Mesangial cell (primary cell): ENCODE results near the gene SAPCD1. TPM values are rescaled to one million over a fixed set of nuclear protein-coding genes. Genes with fewer than 3 reads are reported as not detected.

Source experiments
- total RNA-seq: library from RNA; depleted of rRNA; stranded (reverse); fragments of >200 nt; gene quantifications from 2 replicates; pipeline ENCODE4 v1.2.3, GENCODE V29; 2015

SAPCD1 gene
- 1.0 and 5.7 TPM in 2 replicates for total RNA-seq

DNA sequence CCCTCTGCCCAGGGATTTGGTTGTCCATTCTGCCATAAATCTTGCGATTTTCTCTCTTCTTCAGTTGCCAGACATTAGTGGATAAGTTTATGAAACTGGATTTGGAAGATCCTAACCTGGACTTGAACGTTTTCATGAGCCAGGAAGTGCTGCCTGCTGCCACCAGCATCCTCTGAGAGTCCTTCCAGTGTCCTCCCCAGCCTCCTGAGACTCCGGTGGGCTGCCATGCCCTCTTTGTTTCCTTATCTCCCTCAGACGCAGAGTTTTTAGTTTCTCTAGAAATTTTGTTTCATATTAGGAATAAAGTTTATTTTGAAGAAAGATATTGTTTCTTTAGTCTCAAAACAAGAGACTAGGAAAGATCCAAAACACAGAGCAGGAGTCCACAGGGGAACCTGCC lies at the start of gene SAPCD1:
Gene SAPCD1 (plus strand): TSS at position 301 of the 400 bp plus-strand sequence. CDS start 399 bp downstream, outside the sequence.

DNA sequence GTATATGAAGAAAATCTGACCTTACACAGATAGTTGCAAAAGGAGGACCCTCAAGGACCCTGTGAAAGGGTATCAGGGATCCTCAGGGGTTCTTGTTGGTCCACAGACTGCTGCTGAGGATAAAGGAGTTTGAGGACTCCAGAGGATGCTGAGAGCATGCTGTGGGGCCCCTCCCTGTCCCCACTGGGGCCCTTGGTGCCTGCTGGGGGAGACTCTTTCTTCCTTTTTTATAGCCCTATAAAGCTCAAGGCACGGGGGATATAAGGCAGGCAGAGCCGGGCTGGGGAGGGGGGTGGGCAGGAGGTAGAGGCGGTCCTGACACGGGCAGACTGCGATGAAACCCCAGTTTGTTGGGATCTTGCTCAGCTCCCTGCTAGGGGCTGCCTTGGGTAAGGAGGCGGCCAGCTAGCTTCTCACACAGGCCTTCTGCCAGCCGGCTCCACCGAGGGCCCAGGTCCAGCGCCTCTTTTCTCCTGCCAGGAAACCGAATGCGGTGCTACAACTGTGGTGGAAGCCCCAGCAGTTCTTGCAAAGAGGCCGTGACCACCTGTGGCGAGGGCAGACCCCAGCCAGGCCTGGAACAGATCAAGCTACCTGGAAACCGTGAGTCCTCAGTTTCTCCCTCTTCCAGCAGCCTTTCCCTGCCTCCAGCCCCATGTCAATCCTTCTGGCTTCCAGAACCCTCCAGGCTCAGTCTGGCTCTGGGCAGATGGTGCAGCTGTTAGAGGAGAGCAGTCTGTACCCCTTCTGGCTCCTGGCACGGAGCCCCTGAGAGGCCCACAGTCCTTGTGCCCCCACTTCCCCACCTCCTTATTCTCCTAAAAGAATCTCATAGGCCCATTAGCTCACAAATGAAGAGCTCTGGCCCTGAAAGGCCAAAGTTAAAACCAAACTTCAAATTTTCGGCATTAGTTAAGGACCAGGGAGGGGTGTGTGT lies 47.2 kb upstream of the SAPCD1 start, which contains the start of gene LY6G6D:
Gene LY6G6D (plus strand): TSS at position 327 of the 937 bp plus-strand sequence. CDS start 8 bp downstream, at position 335.

DNA sequence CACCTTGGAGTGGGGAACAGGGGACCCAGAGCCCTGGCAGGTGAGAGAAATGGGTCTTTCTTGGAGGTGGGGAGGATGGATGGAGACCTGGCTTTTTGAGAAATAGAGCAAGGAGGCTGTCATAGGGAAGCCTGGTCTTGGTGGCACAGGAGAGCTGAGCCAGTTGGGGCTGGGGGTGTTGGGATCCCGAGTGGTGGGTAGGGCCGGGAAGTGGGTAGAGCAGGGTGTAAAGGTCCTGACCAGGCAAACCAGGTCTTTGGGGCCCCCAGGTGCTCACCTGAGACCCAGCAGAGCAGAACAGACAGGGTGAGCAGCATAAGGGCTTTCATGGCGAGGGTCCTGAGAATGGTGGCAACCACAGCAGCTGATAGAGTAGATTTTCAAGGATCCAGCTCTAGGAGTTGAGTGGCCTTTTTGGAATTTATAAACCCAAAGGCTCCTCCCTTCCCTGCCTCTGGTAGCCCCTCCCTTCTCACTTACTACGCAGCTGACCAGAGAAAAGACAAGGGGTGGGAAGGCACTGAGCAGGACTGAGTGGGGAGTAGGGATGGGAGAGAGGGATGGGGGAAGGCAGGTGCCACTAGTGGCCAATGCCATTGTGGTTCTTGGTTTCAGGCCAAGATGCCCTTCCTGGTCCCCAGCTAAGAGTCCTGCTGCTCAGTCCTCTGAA lies 41.0 kb upstream of the SAPCD1 start, which contains the start of gene LY6G6C:
Gene LY6G6C (minus strand): TSS at position 396 of the 670 bp plus-strand sequence. CDS start 67 bp downstream, at position 329.

DNA sequence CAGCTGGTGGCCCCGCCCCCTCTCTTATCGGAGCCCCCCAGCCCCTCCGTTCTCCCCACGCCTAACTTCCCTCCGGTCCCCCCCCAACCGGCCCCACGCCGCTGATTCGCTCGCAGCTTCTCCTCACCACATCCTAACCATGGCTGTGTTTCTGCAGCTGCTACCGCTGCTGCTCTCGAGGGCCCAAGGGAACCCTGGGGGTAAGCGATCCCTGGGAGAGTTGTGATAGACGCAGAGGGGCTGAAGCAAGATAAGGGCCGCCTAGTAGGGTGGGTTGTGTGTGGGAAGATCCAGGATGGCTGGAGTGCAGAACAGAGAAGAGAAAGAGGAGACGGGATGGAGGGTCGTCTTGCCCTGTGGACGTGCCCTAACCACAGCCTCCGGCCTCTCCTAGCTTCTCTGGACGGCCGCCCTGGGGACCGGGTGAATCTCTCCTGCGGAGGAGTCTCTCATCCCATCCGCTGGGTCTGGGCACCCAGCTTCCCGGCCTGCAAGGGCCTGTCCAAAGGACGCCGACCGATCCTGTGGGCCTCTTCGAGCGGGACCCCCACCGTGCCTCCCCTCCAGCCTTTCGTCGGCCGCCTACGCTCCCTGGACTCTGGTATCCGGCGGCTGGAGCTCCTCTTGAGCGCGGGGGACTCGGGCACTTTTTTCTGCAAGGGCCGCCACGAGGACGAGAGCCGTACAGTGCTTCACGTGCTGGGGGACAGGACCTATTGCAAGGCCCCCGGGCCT lies 39.0 kb upstream of the SAPCD1 start, which contains the start of gene MPIG6B:
Gene MPIG6B (plus strand): TSS at position 129 of the 735 bp plus-strand sequence. CDS start 11 bp downstream, at position 140.

DNA sequence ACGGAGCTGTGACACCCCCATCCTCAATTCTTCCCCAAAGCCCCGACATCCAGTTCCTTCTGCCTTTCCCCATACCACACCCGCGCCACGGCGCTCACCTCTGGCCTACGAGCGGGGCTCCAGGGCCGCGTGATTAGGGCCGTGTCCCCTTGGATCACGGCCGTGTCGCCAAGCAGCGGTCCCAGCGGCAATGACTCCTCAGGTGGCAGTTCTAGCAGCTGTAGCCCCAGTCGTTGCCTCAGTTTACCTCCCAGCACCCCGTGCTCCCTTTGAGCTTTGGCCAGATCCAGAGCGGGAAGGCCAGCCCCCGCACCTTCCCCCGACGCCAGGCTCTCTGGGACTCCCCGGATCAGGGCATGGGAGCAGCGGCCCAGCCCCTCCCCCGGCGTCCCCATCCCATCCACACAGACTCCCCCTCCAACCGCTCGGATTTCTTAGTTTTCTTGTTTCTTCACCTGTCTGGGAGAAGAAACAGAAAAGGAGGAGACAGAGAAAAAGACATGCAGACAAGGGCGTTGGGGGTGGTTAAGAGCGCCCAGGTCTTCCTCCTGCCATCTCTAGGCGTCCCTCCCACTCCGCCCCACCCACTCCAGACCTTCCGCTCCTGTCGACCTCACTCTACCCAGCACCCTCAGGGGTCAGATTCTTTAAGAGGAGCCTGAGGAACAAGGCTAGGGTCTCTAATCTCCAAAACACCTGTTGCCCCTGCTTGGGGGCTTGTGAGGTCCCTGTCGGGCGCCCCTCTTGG lies 33.5 kb upstream of the SAPCD1 start, which contains the start of gene DDAH2:
Gene DDAH2 (minus strand): TSS at position 533 of the 748 bp plus-strand sequence. CDS start 138 bp downstream, at position 395.

DNA sequence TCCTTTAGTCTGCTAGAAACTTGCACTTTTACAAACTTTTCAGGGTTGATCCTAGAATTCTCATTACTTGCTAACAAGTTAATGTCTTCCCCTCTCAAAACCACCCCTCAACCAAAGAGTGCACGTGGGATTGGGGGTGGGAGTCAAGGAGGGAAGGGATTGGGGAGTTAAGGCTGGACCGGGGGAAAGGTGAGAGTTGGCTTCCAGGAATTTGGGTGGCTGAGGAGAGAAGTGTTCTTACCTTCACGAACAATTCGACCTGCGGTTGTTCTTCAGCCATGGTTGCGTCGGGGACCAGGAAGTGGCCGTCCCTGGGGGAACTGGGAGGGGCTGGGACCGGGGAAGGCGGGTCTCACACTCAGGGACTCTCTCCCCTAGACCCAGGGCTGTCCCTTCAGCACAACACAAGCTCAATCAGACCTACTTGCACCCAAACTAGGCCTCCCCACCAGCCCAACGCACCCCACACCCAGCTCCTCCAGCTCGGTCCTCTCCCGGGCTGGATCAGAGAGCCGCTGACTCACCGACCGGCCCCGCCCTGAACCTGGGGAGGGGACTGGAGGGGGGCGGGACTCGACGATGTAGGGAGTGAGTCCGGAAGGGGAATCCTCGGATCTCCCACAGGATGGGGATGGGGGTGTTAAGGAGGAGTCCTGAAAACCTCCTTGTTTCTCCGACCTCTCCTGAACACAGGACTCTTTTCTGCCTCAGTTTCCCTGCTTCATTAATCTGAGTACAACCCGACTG lies 26.3 kb upstream of the SAPCD1 start, which contains the start of gene CLIC1:
Gene CLIC1 (minus strand): TSS at position 510 of the 747 bp plus-strand sequence. CDS start 230 bp downstream, at position 280.

DNA sequence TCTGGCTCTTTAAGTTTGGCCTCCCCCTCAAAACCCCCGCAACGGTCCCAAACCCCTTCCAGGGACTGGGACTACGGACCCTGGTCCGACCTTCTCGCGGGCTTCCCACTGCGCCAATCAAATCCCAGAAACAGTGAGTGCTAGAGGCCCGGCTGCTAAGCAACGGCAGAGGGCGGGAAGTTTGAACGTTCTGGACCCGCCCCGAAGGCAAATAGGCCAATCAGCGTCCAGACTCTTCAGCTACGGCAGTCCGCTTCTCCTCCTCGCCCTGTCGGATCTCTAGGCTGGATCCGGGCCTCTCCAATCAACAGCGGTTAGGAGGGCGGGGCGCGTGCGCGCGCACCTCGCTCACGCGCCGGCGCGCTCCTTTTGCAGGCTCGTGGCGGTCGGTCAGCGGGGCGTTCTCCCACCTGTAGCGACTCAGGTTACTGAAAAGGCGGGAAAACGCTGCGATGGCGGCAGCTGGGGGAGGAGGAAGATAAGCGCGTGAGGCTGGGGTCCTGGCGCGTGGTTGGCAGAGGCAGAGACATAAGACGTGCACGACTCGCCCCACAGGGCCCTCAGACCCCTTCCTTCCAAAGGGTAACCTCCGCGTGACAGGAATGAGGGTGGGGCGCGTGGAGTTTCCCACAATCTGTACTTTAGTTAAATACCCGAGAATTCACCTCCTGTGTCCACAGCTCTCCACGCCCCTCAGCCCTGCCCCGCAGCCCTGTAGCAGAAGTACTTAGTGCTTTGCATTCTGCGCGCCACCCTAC lies 22.6 kb upstream of the SAPCD1 start, which contains the start of gene MSH5:
Gene MSH5 (plus strand): TSS at position 367 of the 758 bp plus-strand sequence. CDS start 462 bp downstream, outside the sequence.

DNA sequence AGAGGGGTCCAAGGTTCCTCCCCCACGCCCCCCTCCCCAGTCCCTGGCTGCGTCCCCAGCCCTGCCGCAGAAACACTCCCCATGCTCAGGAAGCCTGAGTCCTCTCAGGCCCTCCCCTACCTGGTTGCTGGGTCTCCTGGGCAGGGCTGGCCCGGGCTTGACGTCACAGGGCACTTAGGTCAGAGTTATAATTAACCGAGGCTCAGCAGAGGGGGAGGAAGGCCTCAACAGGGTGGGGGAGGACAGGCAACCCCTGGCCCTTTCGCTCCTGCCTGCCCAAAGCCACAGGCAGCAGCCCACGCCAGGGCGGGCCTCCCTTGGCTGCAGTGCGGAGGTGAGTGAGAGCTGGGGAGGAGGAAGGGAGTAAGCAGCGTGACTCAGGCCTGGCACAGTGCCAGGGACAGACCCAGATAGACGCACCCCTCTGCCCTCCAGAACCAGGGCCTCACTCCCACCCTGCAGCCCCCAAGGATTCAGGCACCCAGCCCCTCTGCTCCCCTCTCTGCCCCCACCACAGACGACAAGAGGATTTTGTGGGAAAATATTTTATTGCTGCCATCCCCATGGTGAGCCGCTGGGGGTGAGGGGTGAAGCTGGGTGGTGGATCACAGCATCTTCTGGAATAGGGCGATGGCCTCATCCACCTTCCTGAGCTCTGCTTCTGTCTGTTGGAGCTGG lies 14.7 kb downstream of the SAPCD1 start, which contains the start of gene VWA7:
Gene VWA7 (minus strand): TSS at position 340 of the 678 bp plus-strand sequence. CDS start 549 bp downstream, outside the sequence.

DNA sequence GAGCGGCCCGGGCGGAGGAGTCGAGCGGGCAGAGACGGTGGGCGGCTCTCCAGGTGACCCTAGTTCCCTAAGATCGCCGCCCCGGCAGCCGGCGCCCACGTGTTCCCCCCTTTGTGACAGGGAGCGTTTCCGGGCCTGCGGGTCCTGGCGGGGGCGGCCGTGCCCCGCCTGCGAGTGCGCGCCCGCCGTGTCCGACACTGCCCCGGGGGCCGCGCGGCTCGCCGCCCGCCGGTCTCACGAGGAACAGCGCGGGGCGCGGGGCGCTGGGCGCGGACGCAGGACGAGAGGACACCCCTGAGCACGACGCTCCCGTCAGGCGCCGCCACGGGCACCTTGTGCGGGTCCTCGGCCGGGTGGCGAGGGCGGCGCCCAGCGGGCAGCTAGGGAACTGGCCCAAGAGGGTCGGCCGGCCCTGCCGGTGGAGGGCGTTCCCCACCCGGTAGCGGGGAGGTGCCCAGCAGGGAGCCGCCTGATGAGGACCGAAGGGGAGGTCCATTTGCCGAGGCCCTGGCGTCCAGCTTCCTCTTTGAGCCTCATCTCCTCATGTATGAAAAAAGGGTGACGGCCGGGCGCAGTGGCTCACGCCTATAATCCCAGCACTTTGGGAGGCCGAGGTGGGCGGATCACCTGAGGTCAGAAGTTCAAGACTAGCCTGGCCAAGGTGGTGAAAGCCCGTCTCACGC lies 33.3 kb downstream of the SAPCD1 start, which contains the start of gene VARS1:
Gene VARS1 (minus strand): TSS at position 137 of the 683 bp plus-strand sequence. CDS start 535 bp downstream, outside the sequence.

DNA sequence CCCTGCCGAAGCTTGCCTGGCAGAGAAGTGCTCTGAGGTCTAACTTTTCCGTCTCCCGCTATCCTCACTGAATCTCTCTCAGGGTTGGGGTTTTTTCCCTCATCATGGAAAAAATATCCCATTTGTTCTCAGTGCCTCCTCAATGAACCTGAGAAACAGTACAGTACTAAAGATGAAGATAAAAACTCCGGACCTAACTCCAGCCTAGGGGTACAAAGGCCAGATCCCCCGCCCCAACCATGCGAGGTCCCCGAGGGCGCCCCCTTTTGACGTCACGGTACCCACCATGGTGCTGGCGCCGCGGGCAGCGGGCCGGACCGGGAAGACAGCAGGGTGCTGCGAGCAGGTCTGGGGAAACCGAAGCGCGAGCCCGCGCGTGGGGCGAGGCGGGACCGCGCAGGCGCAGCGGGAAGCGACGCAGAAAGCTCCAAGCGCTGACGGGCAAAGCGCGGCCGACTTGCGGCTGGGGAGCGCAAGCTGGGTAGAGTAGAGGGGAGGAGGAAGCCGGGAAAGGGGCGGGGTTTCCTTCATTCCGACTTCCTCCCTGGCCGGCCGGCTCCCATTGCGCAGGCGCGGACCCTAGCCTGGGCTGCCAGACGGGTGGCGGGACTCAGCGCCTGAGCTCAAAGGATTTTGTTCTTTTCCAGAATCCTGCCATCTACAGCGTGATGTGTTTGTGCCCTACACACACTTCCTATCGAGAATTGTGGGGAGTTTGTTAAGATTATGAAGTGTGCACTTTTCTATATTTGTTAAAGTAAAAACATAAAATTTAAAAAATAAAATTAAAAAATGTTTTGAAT lies 44.2 kb downstream of the SAPCD1 start, which contains the start of gene LSM2:
Gene LSM2 (minus strand): TSS at position 497 of the 803 bp plus-strand sequence. CDS start 209 bp downstream, at position 288.

Other genes starting within 250 kb of the SAPCD1 start
- gene MCCD1, start 233.7 kb upstream of the SAPCD1 start, total RNA-seq: not detected in 2 replicates
- 416 and 449 TPM in 2 replicates for gene DDX39B, start 220.7 kb upstream of the SAPCD1 start, total RNA-seq
- 0.63 and 0.98 TPM in 2 replicates for gene ATP6V1G2, start 216.0 kb upstream of the SAPCD1 start, total RNA-seq
- gene NFKBIL1, start 215.0 kb upstream of the SAPCD1 start, total RNA-seq: 15.2 and 45.0 TPM in 2 replicates
- not detected in 2 replicates for gene LTA, start 190.4 kb upstream of the SAPCD1 start, total RNA-seq
- 1.3 and 5.7 TPM in 2 replicates for gene TNF, start 187.1 kb upstream of the SAPCD1 start, total RNA-seq
- 1.3 and 2.0 TPM in 2 replicates for gene LTB, start 180.2 kb upstream of the SAPCD1 start, total RNA-seq
- gene LST1, start 176.4 kb upstream of the SAPCD1 start, total RNA-seq: not detected in 2 replicates
- not detected in 2 replicates for gene NCR3, start 169.7 kb upstream of the SAPCD1 start, total RNA-seq
- not detected in 2 replicates for gene AIF1, start 147.4 kb upstream of the SAPCD1 start, total RNA-seq
- 145 and 181 TPM in 2 replicates for gene PRRC2A, start 141.9 kb upstream of the SAPCD1 start, total RNA-seq
- 343 and 397 TPM in 2 replicates for gene BAG6, start 110.0 kb upstream of the SAPCD1 start, total RNA-seq
- gene APOM, start 106.8 kb upstream of the SAPCD1 start, total RNA-seq: 2.8 and 5.2 TPM in 2 replicates
- 13.0 and 16.7 TPM in 2 replicates for gene C6orf47, start 101.9 kb upstream of the SAPCD1 start, total RNA-seq
- 10.1 and 12.8 TPM in 2 replicates for gene GPANK1, start 97.7 kb upstream of the SAPCD1 start, total RNA-seq
- gene CSNK2B, start 96.6 kb upstream of the SAPCD1 start, total RNA-seq: 302 and 333 TPM in 2 replicates
- gene LY6G5B, start 92.7 kb upstream of the SAPCD1 start, total RNA-seq: 1.3 and 2.3 TPM in 2 replicates
- 0.65 TPM in 1 of 2 replicates, not detected in the other for gene LY6G5C, start 81.6 kb upstream of the SAPCD1 start, total RNA-seq
- 31.6 and 46.3 TPM in 2 replicates for gene ABHD16A, start 59.3 kb upstream of the SAPCD1 start, total RNA-seq
- not detected in 2 replicates for gene LY6G6F, start 55.8 kb upstream of the SAPCD1 start, total RNA-seq
- gene LY6G6D, start 47.3 kb upstream of the SAPCD1 start, total RNA-seq: not detected in 2 replicates
- gene LY6G6C, start 40.9 kb upstream of the SAPCD1 start, total RNA-seq: not detected in 2 replicates
- not detected in 2 replicates for gene MPIG6B, start 39.3 kb upstream of the SAPCD1 start, total RNA-seq
- gene DDAH2, start 33.4 kb upstream of the SAPCD1 start, total RNA-seq: 38.1 and 92.2 TPM in 2 replicates
- 577 and 1,120 TPM in 2 replicates for gene CLIC1, start 26.1 kb upstream of the SAPCD1 start, total RNA-seq
- gene MSH5, start 22.7 kb upstream of the SAPCD1 start, total RNA-seq: 9.3 and 17.6 TPM in 2 replicates
- 0.81 and 9.8 TPM in 2 replicates for gene VWA7, start 14.7 kb downstream of the SAPCD1 start, total RNA-seq
- gene VARS1, start 33.1 kb downstream of the SAPCD1 start, total RNA-seq: 85.2 and 165 TPM in 2 replicates
- gene LSM2, start 44.3 kb downstream of the SAPCD1 start, total RNA-seq: 71.0 and 128 TPM in 2 replicates
- gene HSPA1L, start 52.6 kb downstream of the SAPCD1 start, total RNA-seq: 0.16 and 0.76 TPM in 2 replicates
- gene HSPA1A, start 52.9 kb downstream of the SAPCD1 start, total RNA-seq: 55.9 and 60.6 TPM in 2 replicates
- 78.6 and 83.3 TPM in 2 replicates for gene HSPA1B, start 65.1 kb downstream of the SAPCD1 start, total RNA-seq
- gene NEU1, start 100.2 kb downstream of the SAPCD1 start, total RNA-seq: 62.1 and 191 TPM in 2 replicates
- 1.9 TPM in 1 of 2 replicates, not detected in the other for gene SLC44A4, start 116.3 kb downstream of the SAPCD1 start, total RNA-seq
- 50.0 and 68.5 TPM in 2 replicates for gene EHMT2, start 135.0 kb downstream of the SAPCD1 start, total RNA-seq
- gene ZBTB12, start 139.4 kb downstream of the SAPCD1 start, total RNA-seq: 2.4 and 6.2 TPM in 2 replicates
- 0.49 and 2.5 TPM in 2 replicates for gene C2, start 165.1 kb downstream of the SAPCD1 start, total RNA-seq
- gene CFB, start 183.4 kb downstream of the SAPCD1 start, total RNA-seq: 0.33 and 3.7 TPM in 2 replicates
- gene NELFE, start 196.3 kb downstream of the SAPCD1 start, total RNA-seq: 108 and 116 TPM in 2 replicates
- gene SKIC2, start 196.5 kb downstream of the SAPCD1 start, total RNA-seq: 42.3 and 43.2 TPM in 2 replicates
- gene DXO, start 209.5 kb downstream of the SAPCD1 start, total RNA-seq: 21.5 and 27.3 TPM in 2 replicates
- gene C4A, start 219.4 kb downstream of the SAPCD1 start, total RNA-seq: 2.1 and 6.1 TPM in 2 replicates